HepG2 (cell line): ENCODE results near the gene SFXN5.

Experiments used
- ARID5B ChIP-seq: IDR thresholded peaks from 2 replicates; pipeline ENCODE4 v1.4.0; 2020; ENCODE audit warnings: mild to moderate bottlenecking, missing genetic modification reagents
- GATAD2A ChIP-seq: IDR thresholded peaks from 2 replicates; pipeline ENCODE4 v1.6.1; 2016
- JUND ChIP-seq: sonication (generic); formaldehyde crosslinking; IDR thresholded peaks from 2 replicates; pipeline ENCODE4 v1.8.0; 2022; ENCODE audit warnings: mild to moderate bottlenecking, missing genetic modification reagents
- PRDM15 ChIP-seq: sonication (generic); formaldehyde crosslinking; IDR thresholded peaks from 2 replicates; pipeline ENCODE4 v1.4.0; 2020; ENCODE audit warnings: missing genetic modification reagents
- ZBTB1 ChIP-seq: sonication (generic); formaldehyde crosslinking; IDR thresholded peaks from 2 replicates; pipeline ENCODE4 v1.4.0; 2020; ENCODE audit warnings: missing genetic modification reagents, borderline replicate concordance
- ZNF274 ChIP-seq: sonication (generic); formaldehyde crosslinking; IDR thresholded peaks from 2 replicates; pipeline ENCODE4 v1.5.1; 2020; ENCODE audit warnings: mild to moderate bottlenecking, missing genetic modification reagents
- ZNF7 ChIP-seq: IDR thresholded peaks from 2 replicates; pipeline ENCODE4 v1.6.1; 2016; ENCODE audit warnings: missing biosample characterization, missing genetic modification reagents

GRCh38 chr2:73106791-73107190 lies 35.3 kb upstream of the SFXN5 start:
- TF ChIP-seq PRDM15 (CRISPR knock-in tag) (no peak), ZBTB1 (CRISPR knock-in tag) (no peak), ZNF274 (no peak), JUND (CRISPR knock-in tag) (no peak), ARID5B (CRISPR knock-in tag) (no peak), GATAD2A (CRISPR knock-in tag) (no peak), ZNF7 (CRISPR knock-in tag) (no peak)
